Lung (tissue), 12 donors: ENCODE measurements around the gene TLE2. TPM values are rescaled to one million over a fixed set of nuclear protein-coding genes. Genes with fewer than 3 reads are reported as not detected.

ENCODE experiments used
- ATAC-seq: fragments of 200-7000 bp; cut with Tn5 transposase; one replicate; pipeline ENCODE4 v1.9.1; 2020; ENCODE audit warnings: moderate number of reproducible peaks; ENCODE audit not compliant: insufficient read depth, low FRiP score
- DNase-seq, 3 donors: peaks; one replicate each; pipeline ENCODE4 v3.0.0-alpha.2; 2013 to 2017
- H3K27ac ChIP-seq, 2 donors: one replicate each; pipeline ENCODE4 v1.5.1; 2013; ENCODE audit warnings: mild to moderate bottlenecking in 2 of 2, moderate library complexity in 2 of 2, control low read depth in 1 of 2, inconsistent platforms in 1 of 2, low read depth in 1 of 2, low read length in 1 of 2
- H3K27me3 ChIP-seq, 3 donors: one replicate each; pipeline ENCODE4 v1.5.1; 2013; ENCODE audit warnings: low read length in 2 of 3; ENCODE audit not compliant: control insufficient read depth in 3 of 3, insufficient read depth in 3 of 3
- H3K36me3 ChIP-seq, 4 donors: one replicate each; pipeline ENCODE4 v1.5.1; 2013; ENCODE audit warnings: low read length in 4 of 4, mild to moderate bottlenecking in 1 of 4, moderate library complexity in 1 of 4; ENCODE audit not compliant: control insufficient read depth in 4 of 4, insufficient read depth in 4 of 4
- H3K4me1 ChIP-seq, 5 donors: one replicate each; pipeline ENCODE4 v1.5.1; 2013; ENCODE audit warnings: low read length in 5 of 5, mild to moderate bottlenecking in 2 of 5, moderate library complexity in 1 of 5; ENCODE audit not compliant: control insufficient read depth in 5 of 5, insufficient read depth in 5 of 5
- H3K4me3 ChIP-seq: one replicate; pipeline ENCODE4 v1.5.1; 2013; ENCODE audit warnings: mild to moderate bottlenecking, control low read depth, moderate library complexity
- H3K9ac ChIP-seq, 2 donors: one replicate each; pipeline ENCODE4 v1.5.1; 2013; ENCODE audit warnings: low read length in 2 of 2, control low read depth in 1 of 2; ENCODE audit not compliant: insufficient read depth in 1 of 2
- H3K9me3 ChIP-seq, 4 donors: one replicate each; pipeline ENCODE4 v1.5.1; 2013; ENCODE audit warnings: low read length in 3 of 4, mild to moderate bottlenecking in 1 of 4, moderate library complexity in 1 of 4; ENCODE audit not compliant: control insufficient read depth in 4 of 4, insufficient read depth in 3 of 4
- WGBS, 2 donors: extraction: QIAGEN DNeasy Blood & Tissue Kit; methylation state at CpG; one replicate each; pipeline ENCODE4 v1.1.7; 2013; 5-methylcytosine and 5-hydroxymethylcytosine counted together
- polyA plus RNA-seq, 2 donors: library from polyadenylated mRNA; stranded (reverse); fragments of 200-250 nt; gene quantifications; one replicate each; pipeline ENCODE4 v1.2.1, GENCODE V29; 2013
- total RNA-seq, 2 donors: library from RNA; depleted of rRNA in 1 of 2; stranded (reverse); fragments of >200 nt in 1 of 2; gene quantifications; one replicate each; pipeline ENCODE4 v1.2.1, GENCODE V29; 2014 to 2021
- TF ChIP-seq, protein P1 (sequence below): IDR thresholded peaks from 2 replicates; pipeline ENCODE4 v1.5.1; 2012; ENCODE audit warnings: mild to moderate bottlenecking; ENCODE audit errors: control extremely low read depth, extremely low read depth
- donor health status: control.
- donor health status: control.
- donor health status: Bipolar disorder and iron deficiency.
- donor health status: healthy.
- donor health status: DM: yes; HTN: yes; CAD: no.

TLE2 gene
- total and polyA plus RNA-seq, 4 donors = 30.8 to 47.1 (median 39.2) TPM

DNA sequence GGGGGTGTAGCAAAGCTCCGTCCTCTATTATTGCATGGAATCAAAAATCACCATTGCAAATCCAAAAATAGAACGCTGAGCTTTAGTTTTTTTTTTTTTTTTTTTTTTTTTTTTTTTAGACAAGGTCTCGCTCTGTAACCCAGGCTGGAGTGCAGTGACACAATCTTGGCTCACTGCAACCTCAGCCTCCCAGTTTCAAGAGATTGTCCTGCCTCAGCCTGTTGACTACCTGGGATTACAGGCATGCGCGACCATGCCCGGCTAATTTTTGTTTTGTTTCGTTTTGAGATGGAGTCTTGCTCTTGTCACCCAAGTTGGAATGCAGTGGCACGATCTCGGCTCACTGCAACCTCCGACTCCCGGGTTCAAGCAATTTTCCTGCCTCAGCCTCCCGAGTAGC is 69.0 kb downstream of the TLE2 start:
- ATAC-seq = no peak
- H3K9ac ChIP-seq = no peak overlapping the region
- TF ChIP-seq, protein P1, sequence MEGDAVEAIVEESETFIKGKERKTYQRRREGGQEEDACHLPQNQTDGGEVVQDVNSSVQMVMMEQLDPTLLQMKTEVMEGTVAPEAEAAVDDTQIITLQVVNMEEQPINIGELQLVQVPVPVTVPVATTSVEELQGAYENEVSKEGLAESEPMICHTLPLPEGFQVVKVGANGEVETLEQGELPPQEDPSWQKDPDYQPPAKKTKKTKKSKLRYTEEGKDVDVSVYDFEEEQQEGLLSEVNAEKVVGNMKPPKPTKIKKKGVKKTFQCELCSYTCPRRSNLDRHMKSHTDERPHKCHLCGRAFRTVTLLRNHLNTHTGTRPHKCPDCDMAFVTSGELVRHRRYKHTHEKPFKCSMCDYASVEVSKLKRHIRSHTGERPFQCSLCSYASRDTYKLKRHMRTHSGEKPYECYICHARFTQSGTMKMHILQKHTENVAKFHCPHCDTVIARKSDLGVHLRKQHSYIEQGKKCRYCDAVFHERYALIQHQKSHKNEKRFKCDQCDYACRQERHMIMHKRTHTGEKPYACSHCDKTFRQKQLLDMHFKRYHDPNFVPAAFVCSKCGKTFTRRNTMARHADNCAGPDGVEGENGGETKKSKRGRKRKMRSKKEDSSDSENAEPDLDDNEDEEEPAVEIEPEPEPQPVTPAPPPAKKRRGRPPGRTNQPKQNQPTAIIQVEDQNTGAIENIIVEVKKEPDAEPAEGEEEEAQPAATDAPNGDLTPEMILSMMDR = no peak
- no peaks in the 10 kb centered on the region for H3K27me3 ChIP-seq
- H3K36me3 ChIP-seq = no peaks in the 10 kb centered on the region
- H3K27ac ChIP-seq = no peak overlapping the region
- 94% methylated on average over 12 of the region's 12 CpGs for WGBS, 2 donors
- H3K4me3 ChIP-seq = no peak overlapping the region
- no peaks in the 10 kb centered on the region for H3K9me3 ChIP-seq
- no peaks in the 10 kb centered on the region for H3K4me1 ChIP-seq
- no peak for DNase-seq

DNA sequence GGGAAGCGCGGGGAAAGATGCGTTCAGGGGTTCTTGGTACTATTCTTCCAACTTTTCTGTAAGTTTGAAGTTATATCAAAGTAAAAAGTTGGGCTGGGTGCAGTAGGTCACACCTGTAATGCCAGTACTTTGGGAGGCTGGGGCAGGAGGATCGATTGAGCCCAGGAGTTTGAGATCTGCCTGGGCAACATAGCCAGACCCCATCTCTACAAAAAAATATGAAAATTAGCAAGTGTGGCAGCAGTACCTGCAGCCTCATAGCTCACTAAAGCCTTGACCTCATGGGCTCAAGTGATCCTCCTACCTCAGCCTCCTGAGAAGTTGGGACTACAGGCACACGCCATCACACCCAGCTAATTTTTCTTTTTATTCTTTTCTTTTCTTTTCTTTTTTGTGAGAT is 71.9 kb downstream of the TLE2 start:
- no peaks in the 10 kb centered on the region for H3K27me3 ChIP-seq
- DNase-seq (no peak), ATAC-seq (no peak)
- no peak overlapping the region for H3K4me3 ChIP-seq
- WGBS, 2 donors = 96 to 97% methylated on average over 5 of the region's 5 CpGs
- TF ChIP-seq, protein P1 = no peak
- H3K9me3 ChIP-seq = no peaks in the 10 kb centered on the region
- peaks cover 0 to 5% (median 0%) of the 10 kb centered on the region in 5 donors for H3K4me1 ChIP-seq
- no peak overlapping the region for H3K27ac ChIP-seq
- H3K36me3 ChIP-seq = no peaks in the 10 kb centered on the region
- H3K9ac ChIP-seq = no peak overlapping the region

DNA sequence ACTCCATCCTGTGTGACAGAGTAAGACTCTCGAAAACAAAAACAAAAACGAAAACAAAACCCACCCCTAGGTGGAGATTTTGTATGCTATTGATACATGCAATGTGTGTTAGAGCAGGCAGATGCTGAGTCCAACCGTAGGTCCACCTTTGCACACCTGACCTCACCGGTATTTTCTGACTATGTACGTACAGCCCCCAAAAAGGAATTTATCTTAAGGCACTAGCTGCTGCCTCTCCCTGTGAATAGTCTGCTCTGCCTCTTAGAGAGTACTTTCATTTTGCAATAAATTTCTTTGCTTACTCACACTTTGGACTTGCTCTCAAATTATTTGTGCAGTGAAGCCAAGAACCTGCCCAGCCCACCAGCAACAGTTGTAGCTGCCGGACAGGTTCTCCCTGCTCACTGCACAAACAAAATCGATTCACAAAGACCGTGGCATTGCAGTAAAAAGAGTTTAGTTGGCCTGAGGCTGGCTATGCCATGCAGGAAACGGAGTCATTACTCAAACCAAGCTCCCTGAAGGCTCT is 76.1 kb downstream of the TLE2 start:
- H3K9me3 ChIP-seq = no peaks in the 10 kb centered on the region
- WGBS, 2 donors = 51 to 70% methylated on average over 9 of the region's 9 CpGs
- ATAC-seq (peak; percentile 3), DNase-seq (peak; percentile 69 to 85 (median 71))
- H3K9ac ChIP-seq = peak overlapping the region in 1 of 2 donors; percentile 53
- H3K4me3 ChIP-seq = no peak overlapping the region
- no peaks in the 10 kb centered on the region for H3K27me3 ChIP-seq
- peak overlapping the region in 1 of 2 donors; percentile 76 for H3K27ac ChIP-seq
- H3K4me1 ChIP-seq = peaks cover 4 to 10% (median 6%) of the 10 kb centered on the region in 5 donors
- peaks cover 0 to 4% (median 0%) of the 10 kb centered on the region in 4 donors for H3K36me3 ChIP-seq
- TF ChIP-seq, protein P1 = no peak
